IMR-90 (cell line): ENCODE measurements around the gene LPAR2. TPM values are rescaled to one million over a fixed set of nuclear protein-coding genes. Genes with fewer than 3 reads are reported as not detected.
"Not testable (repeated sequence)": the region's sequence is repeated elsewhere in the genome, so short reads cannot be mapped to it uniquely, and the experiment has no call there.

Source experiments
- ATAC-seq: fragments of 200-7000 bp; cut with Tn5 transposase; 2 replicates; pipeline ENCODE4 v1.9.1; 2020; ENCODE audit warnings: low read depth, mild to moderate bottlenecking, moderate library complexity
- BruUV-seq: library from RNA; stranded (reverse); fragments of 400-500 nt; replicated peaks from 2 replicates; lab custom pipeline; 2021; lab: Mats Ljungman, UMichigan
- CTCF ChIA-PET: fragments of 300-600 bp; formaldehyde crosslinking; extraction: SDS; loops from one replicate; lab custom pipeline; 2021; ENCODE audit warnings: antibody characterized with exemption; lab: Yijun Ruan, JAX
- POLR2A ChIA-PET: fragments of 300-600 bp; sonication (Branson Sonifier 250); formaldehyde crosslinking; loops from one replicate; lab custom pipeline; 2022; ENCODE audit warnings: antibody characterized with exemption; ENCODE audit not compliant: unreplicated experiment; lab: Charles Lee
- DNase-seq: peaks from one replicate; pipeline ENCODE4 v3.0.0; 2013
- H2AFZ ChIP-seq: replicated peaks from 2 replicates; pipeline ENCODE3; 2013; ENCODE audit warnings: low read length, mild to moderate bottlenecking; ENCODE audit not compliant: poor library complexity
- H2AK5ac ChIP-seq: 2 replicates; pipeline ENCODE4 v1.6.1; 2013; ENCODE audit warnings: low read depth, low read length, inconsistent platforms
- H2AK9ac ChIP-seq: replicated peaks from 2 replicates; pipeline ENCODE3; 2013; ENCODE audit warnings: mild to moderate bottlenecking, low read depth, low read length, moderate library complexity; ENCODE audit not compliant: poor library complexity
- H2BK120ac ChIP-seq: 2 replicates; pipeline ENCODE4 v1.6.1; 2013; ENCODE audit warnings: low read depth, low read length, inconsistent platforms
- H2BK15ac ChIP-seq: 3 replicates; pipeline ENCODE4 v1.6.1; 2013; ENCODE audit warnings: low read depth, low read length, inconsistent platforms
- H2BK20ac ChIP-seq: 2 replicates; pipeline ENCODE4 v1.6.1; 2013; ENCODE audit warnings: low read depth, mild to moderate bottlenecking, inconsistent platforms, low read length, moderate library complexity
- H2BK5ac ChIP-seq: 2 replicates; pipeline ENCODE4 v1.6.1; 2013; ENCODE audit warnings: mild to moderate bottlenecking, low read depth, low read length, inconsistent platforms; ENCODE audit not compliant: poor library complexity, severe bottlenecking
- H3K14ac ChIP-seq: replicated peaks from 2 replicates; pipeline ENCODE4 v1.6.1; 2013; ENCODE audit warnings: low read depth, low read length, inconsistent platforms
- H3K18ac ChIP-seq: 2 replicates; pipeline ENCODE4 v1.6.1; 2013; ENCODE audit warnings: low read depth, low read length, control low read depth
- H3K23ac ChIP-seq: 2 replicates; pipeline ENCODE4 v1.6.1; 2013; ENCODE audit warnings: low read depth, low read length, inconsistent platforms
- H3K27ac ChIP-seq: 2 replicates; pipeline ENCODE4 v1.5.1; 2013; ENCODE audit warnings: mild to moderate bottlenecking, control low read depth, low read length; ENCODE audit not compliant: insufficient read depth
- H3K27me3 ChIP-seq: 2 replicates; pipeline ENCODE4 v1.6.1; 2013; ENCODE audit warnings: low read length; ENCODE audit not compliant: control insufficient read depth, insufficient read depth
- H3K36me3 ChIP-seq: 2 replicates; pipeline ENCODE4 v1.6.1; 2013; ENCODE audit warnings: low read length, mixed read lengths; ENCODE audit not compliant: control insufficient read depth, insufficient read depth
- H3K4ac ChIP-seq: 2 replicates; pipeline ENCODE4 v1.6.1; 2013; ENCODE audit warnings: low read depth, low read length, inconsistent platforms
- H3K4me1 ChIP-seq: 2 replicates; pipeline ENCODE4 v1.6.1; 2013; ENCODE audit warnings: low read length, mixed read lengths; ENCODE audit not compliant: control insufficient read depth, insufficient read depth
- H3K4me2 ChIP-seq: 2 replicates; pipeline ENCODE4 v1.6.1; 2013; ENCODE audit warnings: low read depth, mild to moderate bottlenecking, control low read depth, low read length, moderate library complexity
- H3K4me3 ChIP-seq: 2 replicates; pipeline ENCODE4 v1.5.1; 2013; ENCODE audit warnings: low read depth, mild to moderate bottlenecking, control low read depth, low read length, moderate library complexity; ENCODE audit not compliant: insufficient read depth
- H3K56ac ChIP-seq: 2 replicates; pipeline ENCODE4 v1.6.1; 2013; ENCODE audit warnings: low read length, inconsistent platforms; ENCODE audit not compliant: insufficient read depth; ENCODE audit errors: extremely low read depth
- H3K79me1 ChIP-seq, 2 experiments: 2 replicates each; pipeline ENCODE4 v1.6.1; 2013; ENCODE audit warnings: low read length in 2 of 2, inconsistent platforms in 1 of 2, low read depth in 1 of 2
- H3K9ac ChIP-seq: 2 replicates; pipeline ENCODE4 v1.6.1; 2013; ENCODE audit warnings: low read depth, low read length, control low read depth
- H3K9me1 ChIP-seq: 2 replicates; pipeline ENCODE4 v1.6.1; 2013; ENCODE audit warnings: low read length, inconsistent platforms; ENCODE audit not compliant: insufficient read depth
- H3K9me3 ChIP-seq: 2 replicates; pipeline ENCODE4 v1.6.1; 2013; ENCODE audit warnings: low read length; ENCODE audit not compliant: control insufficient read depth, insufficient read depth
- H4K20me1 ChIP-seq: 2 replicates; pipeline ENCODE4 v1.6.1; 2013; ENCODE audit warnings: low read length, inconsistent platforms; ENCODE audit not compliant: insufficient read depth
- H4K5ac ChIP-seq: 2 replicates; pipeline ENCODE4 v1.6.1; 2013; ENCODE audit warnings: mild to moderate bottlenecking, low read depth, low read length, control low read depth
- H4K8ac ChIP-seq, 2 experiments: 2 replicates each; pipeline ENCODE4 v1.6.1; 2013; ENCODE audit warnings: low read depth in 2 of 2, low read length in 2 of 2, control low read depth in 1 of 2, inconsistent platforms in 1 of 2
- H4K91ac ChIP-seq: 2 replicates; pipeline ENCODE4 v1.6.1; 2013; ENCODE audit warnings: low read depth, low read length, inconsistent platforms; ENCODE audit not compliant: insufficient read depth
- WGBS, 2 experiments: methylation state at CpG; one replicate each; pipeline versions ENCODE4 v1.1.5 to v1.1.7; 2013; ENCODE audit warnings: missing lambda C conversion rate in 2 of 2; ENCODE audit not compliant: insufficient read length in 1 of 2; ENCODE audit errors: extremely low coverage in 2 of 2; 5-methylcytosine and 5-hydroxymethylcytosine counted together
- dilution Hi-C: fragments of 300-500 bp; cut with HindIII; formaldehyde crosslinking; loops from one replicate; pipeline ENCODE4 v1.14.3; 2018; ENCODE audit warnings: low sequenced_read_pairs; ENCODE audit not compliant: unreplicated experiment
- in situ Hi-C: fragments of 300-500 bp; cut with MboI; formaldehyde crosslinking; loops from 3 replicates; pipeline ENCODE4 v1.14.3; 2019; ENCODE audit warnings: low sequenced_read_pairs, inconsistent platforms, mixed read lengths
- intact Hi-C: fragments of 100-400 bp; cut with micrococcal nuclease; formaldehyde crosslinking; loops from 2 replicates; pipeline ENCODE4 v1.10.0; 2022
- polyA plus RNA-seq, 3 experiments: library from polyadenylated mRNA; depleted of rRNA; stranded (reverse); fragments of >200 nt; gene quantifications; 2 replicates each; pipeline ENCODE4 v1.2.3, GENCODE V29; 2012; ENCODE audit warnings: low replicate concordance in 1 of 3
- total RNA-seq: library from RNA; depleted of rRNA; stranded (reverse); fragments of >200 nt; gene quantifications from 2 replicates; pipeline ENCODE4 v1.2.3, GENCODE V29; 2012

The LPAR2 gene
- total and polyA plus RNA-seq, 2 of the 4 experiments (the other 2 are of a cell fraction) = under 0.01 to 5.4 TPM

DNA sequence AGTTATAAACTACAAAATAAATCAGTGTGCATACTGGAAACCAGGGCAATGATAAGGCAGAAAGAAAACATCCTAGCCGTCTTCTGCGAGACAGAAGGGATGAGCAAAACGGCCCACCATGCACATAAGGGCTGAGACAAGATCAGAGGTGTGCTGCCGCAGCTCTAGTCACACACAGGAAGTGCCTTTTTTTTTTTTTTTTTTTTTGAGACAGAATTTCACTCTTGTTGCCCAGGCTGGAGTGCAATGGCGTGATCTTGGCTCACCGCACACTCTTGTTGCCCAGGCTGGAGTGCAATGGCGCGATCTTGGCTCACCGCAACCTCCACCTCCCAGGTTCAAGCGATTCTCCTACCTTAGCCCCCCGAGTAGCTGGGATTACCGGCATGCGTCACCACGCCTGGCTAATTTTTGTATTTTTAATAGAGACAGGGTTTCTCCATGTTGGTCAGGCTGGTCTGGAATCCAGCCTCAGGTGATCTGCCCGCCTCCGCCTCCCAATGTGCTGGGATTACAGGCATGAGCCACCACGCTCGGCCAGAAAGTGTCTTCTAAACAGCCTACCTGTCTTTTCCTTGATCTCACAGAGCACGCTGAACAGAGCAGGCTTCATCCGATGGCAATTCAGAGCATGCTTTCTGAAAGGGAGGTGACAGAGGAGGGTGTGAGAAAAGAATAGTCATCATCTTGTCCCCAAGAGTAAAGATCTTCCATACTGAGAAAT is 29.1 kb downstream of the LPAR2 start:
- WGBS, 2 experiments = 100% methylated on average over 2 of the region's 20 CpGs; no CpG with 5 or more reads in 1 of the 2 experiments
- H4K20me1 ChIP-seq, CTCF ChIA-PET, H3K14ac ChIP-seq, H3K18ac ChIP-seq, H3K27me3 ChIP-seq, ATAC-seq, H2AK9ac ChIP-seq, H2AFZ ChIP-seq, H2BK15ac ChIP-seq, H3K9ac ChIP-seq, H2BK20ac ChIP-seq, H4K8ac ChIP-seq, H2BK5ac ChIP-seq, H3K4me2 ChIP-seq, H2AK5ac ChIP-seq, H3K23ac ChIP-seq, dilution Hi-C loops, H2BK120ac ChIP-seq, BruUV-seq, in situ Hi-C loops, H3K27ac ChIP-seq, H3K79me1 ChIP-seq, intact Hi-C loops, H3K4me3 ChIP-seq, H3K9me3 ChIP-seq, H3K4me1 ChIP-seq, DNase-seq, H3K56ac ChIP-seq, H4K91ac ChIP-seq, H3K36me3 ChIP-seq, H4K5ac ChIP-seq, H3K4ac ChIP-seq, POLR2A ChIA-PET: not testable (repeated sequence)
- H3K9me1 ChIP-seq = peaks cover 11% of the 10 kb centered on the region
